ENCODE measurements around the gene GRK5.

GRCh38 chr10:119461923-119462322 is 254.6 kb downstream of the GRK5 start:
- TF ChIP-seq POLR2A (IDR thresholded peaks at IDR 0.05) = no peak
- TF ChIP-seq CTCF (IDR thresholded peaks at IDR 0.05) = no peak

All from thyroid gland (tissue), 4 donors.